HG03439 (cell line): Measurements from ENCODE around the gene ADGRF5.

Source experiments
- ATAC-seq: cut with Tn5 transposase; IDR thresholded peaks from one replicate; pipeline ENCODE4 v1.9.1; 2021; ENCODE audit warnings: mild to moderate bottlenecking, moderate library complexity; ENCODE audit not compliant: unreplicated experiment

The ADGRF5 gene, protein sequence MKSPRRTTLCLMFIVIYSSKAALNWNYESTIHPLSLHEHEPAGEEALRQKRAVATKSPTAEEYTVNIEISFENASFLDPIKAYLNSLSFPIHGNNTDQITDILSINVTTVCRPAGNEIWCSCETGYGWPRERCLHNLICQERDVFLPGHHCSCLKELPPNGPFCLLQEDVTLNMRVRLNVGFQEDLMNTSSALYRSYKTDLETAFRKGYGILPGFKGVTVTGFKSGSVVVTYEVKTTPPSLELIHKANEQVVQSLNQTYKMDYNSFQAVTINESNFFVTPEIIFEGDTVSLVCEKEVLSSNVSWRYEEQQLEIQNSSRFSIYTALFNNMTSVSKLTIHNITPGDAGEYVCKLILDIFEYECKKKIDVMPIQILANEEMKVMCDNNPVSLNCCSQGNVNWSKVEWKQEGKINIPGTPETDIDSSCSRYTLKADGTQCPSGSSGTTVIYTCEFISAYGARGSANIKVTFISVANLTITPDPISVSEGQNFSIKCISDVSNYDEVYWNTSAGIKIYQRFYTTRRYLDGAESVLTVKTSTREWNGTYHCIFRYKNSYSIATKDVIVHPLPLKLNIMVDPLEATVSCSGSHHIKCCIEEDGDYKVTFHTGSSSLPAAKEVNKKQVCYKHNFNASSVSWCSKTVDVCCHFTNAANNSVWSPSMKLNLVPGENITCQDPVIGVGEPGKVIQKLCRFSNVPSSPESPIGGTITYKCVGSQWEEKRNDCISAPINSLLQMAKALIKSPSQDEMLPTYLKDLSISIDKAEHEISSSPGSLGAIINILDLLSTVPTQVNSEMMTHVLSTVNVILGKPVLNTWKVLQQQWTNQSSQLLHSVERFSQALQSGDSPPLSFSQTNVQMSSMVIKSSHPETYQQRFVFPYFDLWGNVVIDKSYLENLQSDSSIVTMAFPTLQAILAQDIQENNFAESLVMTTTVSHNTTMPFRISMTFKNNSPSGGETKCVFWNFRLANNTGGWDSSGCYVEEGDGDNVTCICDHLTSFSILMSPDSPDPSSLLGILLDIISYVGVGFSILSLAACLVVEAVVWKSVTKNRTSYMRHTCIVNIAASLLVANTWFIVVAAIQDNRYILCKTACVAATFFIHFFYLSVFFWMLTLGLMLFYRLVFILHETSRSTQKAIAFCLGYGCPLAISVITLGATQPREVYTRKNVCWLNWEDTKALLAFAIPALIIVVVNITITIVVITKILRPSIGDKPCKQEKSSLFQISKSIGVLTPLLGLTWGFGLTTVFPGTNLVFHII (N-terminal part only)

GRCh38 chr6:46921731-46922130 is at the start of gene ADGRF5:
TSS of gene ADGRF5 (minus strand) at chr6:46921938. CDS start at chr6:46906762, 15,176 bp downstream.
- no peak for ATAC-seq

GRCh38 chr6:46969206-46969605 is 47.5 kb upstream of the ADGRF5 start:
- no peak for ATAC-seq

GRCh38 chr6:46967826-46968349 is 46.1 kb upstream of the ADGRF5 start:
- ATAC-seq, result no peak

DNA sequence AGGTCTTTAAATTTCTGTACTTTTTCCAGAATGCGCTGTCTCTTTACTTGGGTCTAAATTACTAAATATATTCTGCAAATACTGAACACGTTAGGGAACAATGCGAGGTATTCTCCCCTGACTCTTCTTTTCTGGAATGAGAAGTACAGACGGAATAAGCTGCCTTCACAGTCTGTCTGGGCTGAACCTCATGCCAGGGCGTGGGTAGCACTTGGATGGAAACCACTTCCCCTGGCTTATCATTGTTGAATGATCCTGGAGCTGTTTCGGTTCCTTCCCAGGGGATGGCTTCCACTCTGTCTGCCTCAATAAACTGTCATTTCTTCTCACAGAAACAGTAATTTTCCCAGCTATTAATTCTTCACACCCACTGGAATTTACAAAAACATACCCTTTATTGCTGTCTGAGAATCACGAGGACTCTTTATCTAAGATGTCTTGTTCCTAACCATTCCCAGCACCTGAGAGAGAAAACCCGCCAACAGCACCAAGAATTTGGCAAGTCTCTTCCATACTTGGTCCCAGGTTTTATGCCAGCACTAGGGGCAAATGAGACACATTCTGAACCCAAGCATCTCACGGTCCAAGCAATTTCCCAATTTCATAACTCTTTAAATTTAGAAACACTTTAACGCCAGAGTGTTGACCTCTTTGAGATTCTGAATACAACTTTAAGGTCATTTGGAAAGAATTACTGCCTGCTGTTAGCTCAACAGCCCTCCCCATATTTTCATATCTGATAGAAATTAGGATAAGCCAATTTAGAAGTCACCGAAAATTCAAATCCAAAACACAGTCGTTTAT is 43.2 kb upstream of the ADGRF5 start:
- ATAC-seq, result no peak

DNA sequence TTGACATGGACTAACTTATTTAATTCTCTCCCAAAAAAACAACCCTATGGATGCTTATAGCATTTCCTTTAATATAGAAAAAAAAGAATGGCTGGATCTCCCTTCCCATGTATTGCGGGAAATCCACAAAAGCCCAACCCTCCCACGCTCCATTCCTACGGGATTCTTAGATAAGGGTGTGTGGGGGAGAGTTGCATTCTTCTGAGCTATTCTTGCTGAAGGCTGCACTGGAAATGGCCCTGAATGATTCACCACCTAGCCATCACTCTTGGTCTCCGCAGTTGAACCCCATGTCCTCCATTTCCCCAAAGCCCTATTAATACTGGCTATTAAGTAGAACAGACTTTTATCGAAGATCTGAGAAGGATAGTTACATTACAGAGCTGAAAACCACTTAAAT is 41.9 kb upstream of the ADGRF5 start:
- ATAC-seq, result no peak

DNA sequence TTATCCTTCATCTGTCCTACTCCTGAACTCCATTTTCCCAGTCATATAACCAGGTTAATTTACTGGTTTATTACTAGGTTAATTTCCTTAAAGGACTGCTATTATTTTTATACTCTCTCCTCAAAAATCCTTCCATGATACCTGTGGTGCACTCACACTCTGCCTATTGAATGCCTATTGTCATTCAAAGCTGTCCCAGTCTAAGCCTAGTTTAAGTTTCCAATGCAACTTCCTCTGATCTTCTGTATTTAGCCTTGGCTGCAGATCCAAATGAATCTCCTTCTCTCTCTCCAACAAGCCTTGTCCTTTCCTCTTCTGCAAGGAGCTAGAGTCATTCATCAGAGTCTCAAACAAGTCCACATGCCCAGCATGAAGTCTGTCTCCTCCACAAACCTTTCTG is 41.3 kb upstream of the ADGRF5 start:
- ATAC-seq, result no peak

DNA sequence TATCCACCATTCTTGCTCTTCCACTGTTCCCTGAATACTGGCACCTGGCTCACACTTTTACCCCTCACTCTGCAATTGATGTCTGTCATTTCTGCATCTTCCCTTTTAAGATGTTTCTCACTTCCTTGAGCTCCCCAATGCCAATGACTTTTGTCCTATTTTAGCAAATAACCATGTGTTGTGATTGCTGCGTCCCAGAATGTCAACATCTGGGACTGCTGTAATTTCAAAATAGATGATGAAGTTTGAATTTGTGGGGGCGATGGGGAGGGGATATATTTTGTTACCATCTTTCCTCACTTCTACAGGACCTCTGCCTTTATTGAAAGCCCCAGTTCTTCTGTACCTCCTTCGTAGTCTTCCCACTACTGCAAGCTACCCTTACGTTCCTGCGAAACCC is 40.0 kb upstream of the ADGRF5 start:
- ATAC-seq, result no peak

DNA sequence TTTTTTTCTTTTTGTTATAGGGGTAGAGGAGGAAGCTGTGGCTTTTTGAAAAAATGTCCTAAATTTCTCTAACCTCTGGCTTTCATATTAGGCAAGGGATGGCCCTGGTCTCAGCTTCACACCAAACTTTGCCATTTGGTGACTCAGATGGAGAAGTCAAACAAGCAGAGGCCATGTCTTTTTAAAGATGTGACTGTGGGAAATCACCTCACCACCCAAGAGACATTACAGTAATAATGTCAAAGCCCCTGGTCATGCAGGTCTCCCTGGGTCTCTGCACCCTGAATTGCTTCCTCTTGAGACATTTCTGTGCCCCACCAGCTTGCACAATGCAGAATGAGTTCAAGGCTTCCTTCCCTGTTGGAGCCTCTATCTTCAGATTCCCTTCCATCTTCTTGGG is 39.5 kb upstream of the ADGRF5 start:
- ATAC-seq, result no peak

GRCh38 chr6:46959419-46959818 is 37.7 kb upstream of the ADGRF5 start:
- ATAC-seq, result no peak

DNA sequence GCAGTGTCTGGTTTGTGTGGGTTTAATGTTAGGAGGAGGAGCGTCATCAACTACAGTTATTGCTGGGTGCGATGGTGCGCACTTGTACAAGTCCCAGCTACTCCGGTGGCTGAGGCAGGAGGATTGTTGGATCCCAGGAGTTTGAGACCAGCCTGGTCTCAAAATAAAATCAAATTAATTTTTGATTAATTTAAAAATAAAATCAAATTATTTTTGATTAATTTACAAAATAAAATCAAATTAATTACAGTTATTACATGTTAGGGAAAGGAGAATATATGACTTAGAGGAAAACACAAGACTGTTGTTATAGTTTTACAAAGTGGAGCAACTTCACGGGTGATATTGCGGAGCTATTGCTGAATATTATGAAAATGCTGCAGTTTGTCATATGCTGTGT is 34.7 kb upstream of the ADGRF5 start:
- no peak for ATAC-seq

DNA sequence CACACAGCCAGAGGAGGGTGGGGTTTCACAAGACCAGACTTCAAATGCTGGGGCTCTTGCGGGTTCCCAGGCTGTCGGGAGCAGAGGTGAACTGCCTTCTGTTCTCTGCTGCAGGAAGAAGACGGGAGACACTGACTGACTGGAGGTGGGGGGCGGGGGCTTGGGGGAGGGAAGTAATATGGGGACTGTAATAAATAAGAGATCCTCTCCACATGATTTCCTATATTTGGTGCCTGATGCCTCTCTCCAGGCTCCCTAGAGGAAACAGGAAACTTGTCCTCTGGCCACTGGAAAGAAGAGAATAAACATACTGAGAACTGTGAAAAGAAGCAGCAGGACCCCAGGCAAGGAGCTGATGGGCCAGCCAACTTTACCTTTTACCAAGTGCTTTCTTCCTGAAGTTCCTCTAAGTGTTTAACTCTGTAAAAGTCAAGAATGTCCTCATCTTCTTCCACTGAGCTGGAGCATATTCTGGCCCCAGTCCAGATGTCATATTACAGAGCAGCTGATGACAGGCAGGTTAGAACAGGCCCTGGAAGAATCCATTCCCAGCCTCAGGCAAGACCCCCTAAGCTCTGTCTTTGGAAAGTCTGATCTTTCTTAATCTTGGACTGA is 33.2 kb upstream of the ADGRF5 start:
- no peak for ATAC-seq

GRCh38 chr6:46953921-46954320 is 32.2 kb upstream of the ADGRF5 start:
- ATAC-seq, result no peak

DNA sequence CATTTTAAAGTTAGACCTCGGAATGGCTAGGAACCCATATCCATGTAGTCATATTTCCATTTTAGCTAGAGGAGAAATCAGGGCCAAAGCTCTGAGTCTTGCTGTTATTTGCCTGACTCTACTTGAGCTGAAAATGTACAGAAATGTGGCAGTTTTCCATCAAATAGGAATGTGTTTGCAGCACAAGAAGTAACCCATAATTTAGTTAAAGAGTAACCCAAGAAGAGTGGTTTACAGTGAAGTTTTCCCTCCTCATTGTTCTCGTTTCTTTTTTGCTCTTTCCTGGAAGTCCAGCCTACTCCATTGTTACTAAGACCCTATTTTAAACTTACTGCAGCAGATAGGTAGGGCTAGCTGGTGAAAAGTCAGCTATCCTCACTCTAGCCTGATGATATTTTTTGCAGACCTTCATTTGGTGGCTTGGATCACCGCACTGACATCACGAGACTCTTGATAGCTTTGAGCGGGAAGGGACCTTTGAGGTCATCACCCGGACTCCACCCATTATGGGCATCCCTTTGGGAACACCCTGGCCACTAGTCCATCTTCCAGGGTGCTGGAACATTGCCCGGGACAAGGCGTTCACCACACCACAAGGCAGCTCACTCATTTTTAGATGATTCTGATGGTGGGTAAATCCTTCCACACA is 28.0 kb upstream of the ADGRF5 start:
- ATAC-seq, result no peak

DNA sequence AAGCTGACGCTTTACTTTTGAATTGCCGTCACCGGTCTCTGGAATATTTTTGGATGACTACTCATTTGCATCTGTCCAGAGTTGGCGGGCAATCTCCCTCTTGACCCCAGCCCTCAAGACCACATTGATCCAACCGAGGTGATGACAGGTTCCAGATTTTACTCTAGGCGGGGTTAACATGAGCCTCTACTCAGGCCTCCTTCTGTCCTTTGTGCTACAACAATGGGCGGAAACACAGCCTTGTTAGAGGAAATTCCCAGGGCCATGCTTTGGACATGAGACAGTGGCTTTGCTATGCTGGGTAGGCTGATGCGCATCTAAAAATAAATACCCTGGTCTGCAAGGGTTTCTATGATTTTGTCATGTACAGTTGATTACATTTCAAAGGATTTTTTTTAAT is 27.0 kb upstream of the ADGRF5 start:
- no peak for ATAC-seq

- ATAC-seq, result no peak
These were observed 25.8 kb upstream of the ADGRF5 start for GRCh38 chr6:46947497-46947896.

DNA sequence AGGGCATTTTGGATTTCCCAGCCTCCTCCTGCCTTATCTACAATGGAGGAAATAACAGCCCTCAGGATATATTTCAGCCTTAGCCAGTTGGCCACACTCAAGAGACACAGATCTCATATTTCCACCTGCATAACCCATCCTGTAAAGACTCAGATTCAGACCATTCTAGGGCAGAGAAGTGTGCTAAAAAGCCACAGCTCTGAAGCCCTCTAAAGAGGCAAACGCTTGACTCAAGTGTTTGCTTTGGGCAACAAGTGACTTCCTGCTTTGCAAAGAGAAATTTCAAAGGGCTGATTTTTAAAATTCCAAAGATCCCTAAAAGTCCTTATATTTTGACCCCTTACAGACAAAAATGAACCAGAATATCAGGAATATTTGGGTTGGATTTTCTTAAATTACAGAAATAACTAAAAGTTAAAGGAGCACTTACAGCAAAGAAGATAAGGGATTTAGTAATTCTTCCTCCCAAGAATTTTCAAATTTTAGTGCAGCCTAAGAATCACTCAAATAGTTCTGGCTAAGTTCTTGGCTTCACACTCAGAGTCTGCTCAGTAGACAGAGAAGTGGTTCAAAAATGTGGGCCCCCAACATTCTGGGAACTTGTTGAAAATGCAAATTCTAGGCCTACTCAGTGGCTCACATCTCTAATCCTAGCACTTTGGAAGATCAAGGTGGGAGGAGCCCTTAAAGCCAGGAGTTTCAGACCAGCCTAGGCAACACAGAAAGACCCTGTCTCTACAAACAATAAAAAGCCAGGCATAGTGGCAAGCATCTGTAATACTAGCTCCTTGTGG is 18.9 kb upstream of the ADGRF5 start:
- no peak for ATAC-seq

DNA sequence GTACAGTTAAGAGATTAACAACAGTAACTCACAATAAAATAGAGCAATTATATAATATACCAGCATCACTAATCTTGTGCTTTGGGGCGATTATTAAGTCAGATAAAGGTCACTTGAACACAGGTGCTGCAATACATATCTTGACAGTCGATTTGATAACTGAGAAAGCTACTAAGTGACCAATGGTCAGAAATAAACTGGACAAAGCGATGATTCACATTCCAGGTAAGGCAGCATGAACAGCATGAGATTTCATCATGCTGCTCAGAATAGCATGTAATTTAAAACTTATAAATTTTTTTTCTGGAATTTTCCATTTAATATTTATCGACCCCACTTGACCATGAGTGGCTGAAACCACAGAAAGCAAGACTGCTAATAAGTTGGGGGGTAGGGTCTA is 15.9 kb upstream of the ADGRF5 start:
- no peak for ATAC-seq

DNA sequence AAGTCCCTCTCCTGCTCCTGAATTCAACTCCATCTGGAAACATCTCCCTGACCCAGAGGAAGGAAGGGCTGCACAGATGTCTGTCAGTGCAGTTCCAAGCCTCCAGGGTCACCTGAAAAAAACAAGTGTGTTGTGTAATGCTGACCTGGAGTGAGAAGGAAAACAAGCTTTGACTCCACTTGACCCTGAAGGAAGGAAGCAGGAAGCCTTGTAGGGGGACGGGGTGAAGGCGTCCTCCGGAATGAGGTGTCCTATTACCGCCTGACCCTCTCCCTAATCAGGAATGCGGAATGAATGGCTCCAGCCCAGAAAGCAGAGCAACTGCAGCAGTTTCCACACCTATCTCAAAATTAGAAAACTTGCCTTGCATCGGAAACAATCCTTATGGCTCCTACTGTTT is 13.9 kb upstream of the ADGRF5 start:
- ATAC-seq, result no peak

DNA sequence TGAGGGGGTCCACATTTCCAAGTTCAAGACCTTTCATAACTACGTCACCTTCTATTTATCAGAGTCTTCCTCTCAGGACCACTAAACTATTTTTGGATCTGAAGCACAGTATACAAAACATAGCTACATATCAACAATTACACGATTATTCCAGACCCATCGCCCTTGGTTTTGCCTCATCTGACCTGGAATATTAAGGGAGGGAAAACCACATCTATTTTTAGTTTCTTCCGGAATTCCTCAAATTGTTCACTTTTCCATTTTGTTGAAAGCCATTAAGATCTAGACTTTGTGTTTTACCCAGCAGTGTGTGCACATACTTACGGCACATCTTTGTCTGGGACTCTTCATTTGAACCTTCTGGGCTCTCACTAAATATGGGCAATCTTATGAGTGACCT is 12.0 kb upstream of the ADGRF5 start:
- no peak for ATAC-seq
